ENCODE measurements around the gene GRHPR.

GRCh38 chr9:37437621-37438020, 15.1 kb downstream of the GRHPR start:
- TF ChIP-seq HMGXB4 (CRISPR knock-in tag; IDR thresholded peaks at IDR 0.05; ENCODE audit: borderline replicate concordance) (no peak), MAX (IDR thresholded peaks at IDR 0.05) (no peak), CTCF (IDR thresholded peaks at IDR 0.05) (no peak), PBX3 (IDR thresholded peaks at IDR 0.05) (no peak)

Measured in A549 (cell line).